ENCODE data around the gene CLIC1. TPM values are rescaled to one million over a fixed set of nuclear protein-coding genes. Genes with fewer than 3 reads are reported as not detected.

Gene CLIC1
- total RNA-seq, 1 donor, result 701 TPM

DNA sequence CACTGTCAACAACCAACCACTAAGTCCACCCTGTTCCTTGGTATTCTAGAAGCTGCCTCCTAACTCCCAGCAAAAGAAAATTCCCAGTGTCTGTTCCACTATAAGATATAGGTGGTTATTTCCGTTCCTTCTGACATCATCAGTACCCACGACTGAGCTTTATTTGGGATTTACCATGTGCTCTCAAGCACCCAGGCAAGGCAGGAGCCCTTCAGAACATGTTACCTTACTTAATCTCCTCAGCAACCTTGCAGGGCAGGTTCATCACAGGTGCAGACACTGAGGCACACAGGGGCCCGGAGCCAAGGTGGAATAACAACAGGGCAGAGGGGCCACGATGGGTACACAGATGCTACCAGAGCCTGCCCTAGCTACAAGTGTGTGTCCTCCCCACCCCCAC is 44.0 kb downstream of the CLIC1 start:
- no peak overlapping the region for H3K4me3 ChIP-seq (ENCODE audit: low read depth, low read length)
- TF ChIP-seq, protein P1, sequence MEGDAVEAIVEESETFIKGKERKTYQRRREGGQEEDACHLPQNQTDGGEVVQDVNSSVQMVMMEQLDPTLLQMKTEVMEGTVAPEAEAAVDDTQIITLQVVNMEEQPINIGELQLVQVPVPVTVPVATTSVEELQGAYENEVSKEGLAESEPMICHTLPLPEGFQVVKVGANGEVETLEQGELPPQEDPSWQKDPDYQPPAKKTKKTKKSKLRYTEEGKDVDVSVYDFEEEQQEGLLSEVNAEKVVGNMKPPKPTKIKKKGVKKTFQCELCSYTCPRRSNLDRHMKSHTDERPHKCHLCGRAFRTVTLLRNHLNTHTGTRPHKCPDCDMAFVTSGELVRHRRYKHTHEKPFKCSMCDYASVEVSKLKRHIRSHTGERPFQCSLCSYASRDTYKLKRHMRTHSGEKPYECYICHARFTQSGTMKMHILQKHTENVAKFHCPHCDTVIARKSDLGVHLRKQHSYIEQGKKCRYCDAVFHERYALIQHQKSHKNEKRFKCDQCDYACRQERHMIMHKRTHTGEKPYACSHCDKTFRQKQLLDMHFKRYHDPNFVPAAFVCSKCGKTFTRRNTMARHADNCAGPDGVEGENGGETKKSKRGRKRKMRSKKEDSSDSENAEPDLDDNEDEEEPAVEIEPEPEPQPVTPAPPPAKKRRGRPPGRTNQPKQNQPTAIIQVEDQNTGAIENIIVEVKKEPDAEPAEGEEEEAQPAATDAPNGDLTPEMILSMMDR (IDR thresholded peaks at IDR 0.05; ENCODE audit: insufficient read depth, low read depth, low read length), result no peak
- DNase-seq (ENCODE audit: low read depth), result no peak

- H3K4me3 ChIP-seq (ENCODE audit: low read depth, low read length), result no peak overlapping the region
- DNase-seq (ENCODE audit: low read depth), result no peak
- TF ChIP-seq, protein P1 (IDR thresholded peaks at IDR 0.05; ENCODE audit: insufficient read depth, low read depth, low read length), result no peak
Observed at GRCh38 chr6:31691564-31692108, 44.7 kb downstream of the CLIC1 start.

GRCh38 chr6:31691078-31691463 is 45.3 kb downstream of the CLIC1 start:
- no peak for DNase-seq (ENCODE audit: low read depth)
- TF ChIP-seq, protein P1 (IDR thresholded peaks at IDR 0.05; ENCODE audit: insufficient read depth, low read depth, low read length), result no peak
- no peak overlapping the region for H3K4me3 ChIP-seq (ENCODE audit: low read depth, low read length)

- peak; percentile 19 for DNase-seq (ENCODE audit: low read depth)
- TF ChIP-seq, protein P1 (IDR thresholded peaks at IDR 0.05; ENCODE audit: insufficient read depth, low read depth, low read length), result no peak
- no peak overlapping the region for H3K4me3 ChIP-seq (ENCODE audit: low read depth, low read length)
Observed at GRCh38 chr6:31690231-31691077, 45.9 kb downstream of the CLIC1 start.

- H3K4me3 ChIP-seq (ENCODE audit: low read depth, low read length), result no peak overlapping the region
- no peak for DNase-seq (ENCODE audit: low read depth)
- TF ChIP-seq, protein P1 (IDR thresholded peaks at IDR 0.05; ENCODE audit: insufficient read depth, low read depth, low read length), result peak; percentile 37
Observed at GRCh38 chr6:31689249-31690110, 46.9 kb downstream of the CLIC1 start.

DNA sequence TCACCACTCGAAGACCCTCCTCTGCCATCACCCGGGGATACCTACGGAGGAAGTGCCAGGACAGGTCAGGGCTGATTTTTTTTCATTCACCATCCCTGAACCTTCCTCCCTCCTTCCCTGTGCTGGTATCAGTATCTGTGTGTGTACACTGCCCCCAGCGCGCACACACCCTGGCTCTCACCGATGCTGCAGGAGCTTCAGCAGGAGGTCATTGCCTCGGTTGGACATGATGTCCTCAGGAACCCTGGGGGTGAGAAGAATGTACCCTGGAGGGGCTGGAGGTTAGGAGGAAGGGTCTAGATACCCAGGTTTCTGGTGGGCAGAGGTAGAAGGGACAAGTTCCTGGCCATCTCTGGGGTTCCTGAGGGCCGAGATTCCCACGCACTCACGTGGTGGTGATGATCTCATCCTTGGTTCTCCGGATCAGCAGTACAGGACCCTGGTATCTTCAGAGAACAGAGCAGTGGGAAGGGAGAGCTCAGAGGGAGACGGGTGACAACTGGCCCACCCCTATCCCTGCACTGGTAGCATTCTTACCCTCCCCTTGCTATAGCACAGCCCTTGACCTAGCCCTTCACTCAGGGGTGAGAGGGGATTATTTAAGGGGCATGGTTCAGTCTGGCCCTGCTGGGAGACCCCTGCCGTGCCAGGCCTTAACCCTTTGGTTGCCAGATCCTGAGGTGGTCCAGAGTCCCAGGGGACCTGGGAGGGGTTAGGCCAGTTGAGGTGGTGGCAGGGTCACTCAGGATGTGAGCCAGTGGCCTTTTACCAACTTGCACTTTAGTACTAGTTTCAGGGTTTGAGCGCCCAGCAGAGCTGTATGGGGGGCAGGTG is 48.3 kb downstream of the CLIC1 start:
- DNase-seq (ENCODE audit: low read depth), result no peak
- TF ChIP-seq, protein P1 (IDR thresholded peaks at IDR 0.05; ENCODE audit: insufficient read depth, low read depth, low read length), result no peak
- no peak overlapping the region for H3K4me3 ChIP-seq (ENCODE audit: low read depth, low read length)
